Stimulated activated CD8-positive, alpha-beta memory T cell treated with anti-CD3 and anti-CD28 coated beads, Interleukin-12 subunit alpha, Interleukin-12 subunit beta, amount 100 ng/mL, for 4 hours (primary cell): Measurements from ENCODE around the gene HSD17B2.
"Not testable (repeated sequence)": the region's sequence is repeated elsewhere in the genome, so short reads cannot be mapped to it uniquely, and the experiment has no call there.

Experiments
- DNase-seq: peaks from one replicate; pipeline ENCODE4 v3.0.0-alpha.2; 2020; ENCODE audit warnings: low read depth

Gene HSD17B2

DNA sequence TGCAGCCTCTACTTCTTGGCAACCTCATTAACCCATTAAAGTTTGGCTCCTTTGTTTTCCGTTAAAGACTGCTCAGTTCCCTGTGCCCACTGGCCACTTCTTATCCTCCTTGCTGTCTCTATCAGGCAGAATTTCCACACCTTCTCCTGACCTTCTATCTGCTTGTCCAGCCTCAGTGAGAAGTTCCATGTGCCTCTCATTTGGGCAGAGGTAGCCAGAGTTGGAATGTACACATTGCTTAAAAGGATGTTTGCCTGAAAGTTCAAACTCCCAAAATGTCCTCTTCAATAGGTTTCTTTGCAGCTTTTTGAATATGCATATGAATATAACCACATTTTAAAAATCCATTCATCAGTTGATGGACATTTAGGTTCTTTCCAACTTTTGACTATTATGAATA, 47.0 kb downstream of the HSD17B2 start:
- no peak for DNase-seq

DNA sequence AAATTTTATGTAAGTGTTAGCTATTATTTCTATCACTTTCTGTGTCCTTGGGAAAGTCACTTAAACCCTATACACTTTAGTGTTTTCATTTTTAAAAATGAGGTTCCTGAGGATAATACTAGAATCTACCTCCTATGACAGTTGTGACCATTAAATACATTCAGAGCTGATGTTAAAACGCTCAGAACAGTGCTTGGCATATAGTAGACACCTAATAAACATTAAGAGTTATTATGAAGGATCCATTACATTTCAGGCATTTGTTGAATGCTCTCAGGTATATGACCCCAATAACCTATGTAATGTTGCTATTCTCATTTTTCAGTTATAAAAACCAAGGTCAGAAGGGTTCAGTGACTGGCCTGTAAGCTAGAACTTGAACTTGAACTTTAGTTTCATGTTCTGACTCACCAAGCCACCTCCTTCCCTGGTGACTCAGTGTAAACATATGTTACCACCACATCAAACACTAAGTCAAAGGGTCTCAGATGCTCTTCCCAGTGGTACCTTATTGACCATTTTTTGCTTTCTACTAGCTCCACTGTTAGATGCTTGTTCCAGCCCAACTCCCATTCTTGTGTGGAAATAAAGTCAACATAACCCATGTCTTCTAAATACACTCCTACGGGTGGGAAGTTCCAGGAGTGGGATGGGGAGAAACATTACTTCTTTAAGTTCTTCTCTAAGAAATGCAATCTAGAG, 47.6 kb downstream of the HSD17B2 start:
- DNase-seq: no peak

DNA sequence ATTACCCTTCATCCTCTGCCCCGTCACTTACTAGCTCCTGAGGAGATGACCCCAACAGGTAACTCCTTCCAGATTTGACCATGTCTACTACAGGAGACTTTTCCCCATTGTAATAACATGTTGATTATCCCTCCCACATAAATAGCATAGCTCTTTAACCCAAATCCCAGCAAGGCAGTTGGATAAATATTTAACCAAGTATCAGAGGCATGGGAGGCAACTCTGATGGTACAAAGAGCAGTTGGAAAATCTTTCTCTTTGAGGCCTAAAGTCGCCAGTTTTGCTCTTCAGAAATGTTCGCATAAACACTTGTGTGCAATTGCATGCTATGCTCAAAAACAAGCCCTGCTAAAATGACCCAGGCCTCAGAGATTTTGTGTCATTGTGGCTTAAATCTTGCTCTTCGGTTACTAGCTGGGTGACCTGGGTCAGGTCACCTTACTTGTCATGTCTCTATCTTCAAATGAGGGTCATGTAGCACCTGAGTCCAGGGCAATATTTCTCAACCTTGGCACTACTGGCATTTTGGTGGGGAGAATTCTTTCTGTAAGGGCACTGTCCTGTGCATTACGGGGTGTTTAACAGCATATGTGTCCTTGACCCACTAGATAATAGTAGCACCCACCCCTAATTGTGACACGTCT, 48.8 kb downstream of the HSD17B2 start:
- no peak for DNase-seq

DNA sequence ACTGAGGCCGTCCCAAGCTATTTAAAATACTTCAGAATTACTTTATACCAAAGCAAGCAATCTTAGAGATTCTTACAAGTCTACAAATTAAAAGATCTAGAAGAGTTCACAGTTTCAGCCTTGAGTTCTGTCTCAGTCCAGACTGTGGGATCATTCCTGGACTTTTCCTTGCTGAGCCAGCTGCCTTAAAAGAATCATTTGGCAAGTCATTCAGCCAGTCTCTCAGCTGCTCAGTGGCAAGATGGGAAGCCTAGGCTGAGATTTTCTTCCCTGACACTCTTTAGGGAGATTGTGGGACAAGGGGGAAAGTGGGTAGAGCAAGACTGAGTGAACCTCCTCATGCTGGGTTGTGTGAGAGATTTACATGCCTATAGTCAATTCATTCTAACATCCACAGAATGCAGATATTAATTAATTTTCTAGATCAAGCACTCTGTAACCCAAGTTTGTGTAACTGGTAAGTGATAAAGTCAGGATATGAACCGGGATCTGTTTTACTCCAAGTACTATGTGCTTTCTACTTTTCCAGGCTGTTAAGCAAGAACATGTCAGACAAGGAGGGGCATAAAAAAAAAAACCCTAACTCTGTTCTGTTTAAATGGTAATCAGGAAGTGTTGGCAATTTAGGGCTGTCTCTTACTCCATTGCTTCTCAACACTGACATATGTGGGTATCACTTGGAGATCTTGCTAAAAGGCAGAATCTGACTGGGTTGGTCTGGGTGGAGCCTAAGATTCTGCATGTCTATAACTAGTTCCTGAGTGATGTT, 50.1 kb downstream of the HSD17B2 start:
- no peak for DNase-seq

GRCh38 chr16:82088483-82088882, 53.4 kb downstream of the HSD17B2 start:
- DNase-seq: no peak

GRCh38 chr16:82091241-82091640, 56.2 kb downstream of the HSD17B2 start:
- no peak for DNase-seq

- DNase-seq: no peak
These were observed 57.7 kb downstream of the HSD17B2 start for GRCh38 chr16:82092711-82093110.

- no peak for DNase-seq
These were observed 58.7 kb downstream of the HSD17B2 start for GRCh38 chr16:82093666-82094300.

GRCh38 chr16:82094942-82095540, 60.0 kb downstream of the HSD17B2 start:
- no peak for DNase-seq

DNA sequence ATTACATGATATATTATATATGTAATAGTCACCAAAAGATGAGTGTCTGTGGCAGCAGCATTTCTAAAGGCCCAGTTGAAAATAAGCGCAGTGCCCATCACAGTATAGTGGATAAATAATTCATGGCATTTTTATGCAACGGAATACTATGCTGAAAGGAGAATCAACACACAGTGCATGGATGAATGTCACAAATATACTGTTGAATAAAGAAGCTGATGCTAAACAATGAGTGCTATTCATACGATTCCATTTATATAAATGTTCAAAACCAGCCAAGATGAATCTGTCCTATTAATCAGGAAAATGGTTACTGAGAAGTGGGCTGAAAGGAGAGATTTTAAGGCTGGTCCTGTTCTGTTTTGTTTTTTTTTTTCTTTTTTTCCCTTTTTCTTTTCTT, 61.6 kb downstream of the HSD17B2 start:
- no peak for DNase-seq

DNA sequence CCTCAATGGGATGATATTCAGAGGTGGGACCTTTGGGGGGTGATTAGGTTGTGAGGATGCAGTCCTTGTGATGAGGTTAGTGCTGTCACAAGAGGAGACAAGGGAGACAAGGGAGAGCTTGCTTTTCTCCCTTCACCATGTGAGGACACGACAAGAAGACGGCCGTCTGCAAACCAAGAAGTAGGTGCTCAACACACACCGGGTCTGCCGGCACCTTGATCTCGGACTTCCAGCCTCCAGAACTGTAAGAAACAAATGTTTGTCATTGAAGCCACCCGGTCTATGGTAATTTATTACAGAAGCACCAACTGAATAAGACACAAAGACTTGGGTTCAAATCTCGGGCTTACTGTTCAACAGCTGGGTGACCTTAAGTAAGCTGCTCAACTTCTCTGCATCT, 70.1 kb downstream of the HSD17B2 start:
- DNase-seq: no peak

DNA sequence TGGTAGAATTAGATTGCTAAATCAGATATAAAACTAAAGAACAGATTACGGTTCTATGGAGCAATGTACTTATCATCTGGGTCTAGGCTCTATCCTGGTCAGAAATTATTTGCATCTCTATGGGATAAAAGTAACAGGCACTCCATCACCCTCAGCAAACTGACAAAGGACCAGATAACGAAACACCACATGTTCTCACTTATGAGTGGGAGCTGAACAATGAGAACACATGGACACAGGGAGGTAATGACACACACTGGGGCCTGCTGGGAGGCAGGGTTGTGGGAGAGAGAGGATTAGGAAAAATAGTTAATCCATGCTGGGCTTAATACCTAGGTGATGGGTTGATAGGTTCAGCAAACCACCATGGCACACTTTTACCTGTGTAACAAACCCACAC, 73.0 kb downstream of the HSD17B2 start:
- DNase-seq: no peak

DNA sequence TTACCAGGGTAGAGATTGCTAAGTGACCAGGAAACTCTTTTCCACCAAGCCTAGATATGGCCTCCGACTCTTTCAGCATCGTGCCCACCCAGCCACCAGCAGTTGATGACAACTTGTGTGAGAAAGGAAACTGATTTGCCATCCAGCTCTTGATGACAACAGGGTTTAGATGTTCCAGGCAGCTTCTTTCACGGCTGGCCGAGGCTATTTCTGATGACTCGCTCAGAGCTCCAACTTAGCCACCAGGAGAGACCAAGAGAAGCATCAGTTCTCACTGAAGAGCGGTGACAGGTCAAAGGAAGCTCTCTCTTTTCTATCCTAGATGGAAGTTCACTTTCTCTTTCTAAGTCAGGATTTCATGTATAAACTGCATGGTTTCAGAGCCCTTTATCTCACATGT, 73.7 kb downstream of the HSD17B2 start:
- DNase-seq: no peak

- not testable (repeated sequence) for DNase-seq
These were observed 74.2 kb downstream of the HSD17B2 start for GRCh38 chr16:82109266-82109665.

- no peak for DNase-seq
These were observed 76.9 kb downstream of the HSD17B2 start for GRCh38 chr16:82111944-82112343.

DNA sequence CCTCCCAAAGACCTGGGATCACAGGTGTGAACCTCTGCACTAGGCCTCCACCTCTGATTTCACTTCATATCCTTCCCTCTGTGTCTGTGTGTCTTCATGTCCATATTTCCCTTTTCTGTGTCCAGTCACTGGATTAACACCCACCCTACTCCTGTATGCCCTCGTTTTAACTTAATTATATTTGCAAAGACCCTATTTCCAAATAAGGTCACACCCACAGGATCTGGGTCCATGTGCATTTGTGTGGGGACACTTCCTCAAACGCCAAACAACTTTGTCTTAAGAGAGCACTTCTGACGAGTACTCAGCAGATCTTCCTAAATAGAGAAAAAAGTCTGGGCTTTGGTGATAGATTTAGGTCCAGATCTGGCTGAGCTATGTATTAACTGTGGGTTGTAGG, 78.7 kb downstream of the HSD17B2 start:
- no peak for DNase-seq

DNA sequence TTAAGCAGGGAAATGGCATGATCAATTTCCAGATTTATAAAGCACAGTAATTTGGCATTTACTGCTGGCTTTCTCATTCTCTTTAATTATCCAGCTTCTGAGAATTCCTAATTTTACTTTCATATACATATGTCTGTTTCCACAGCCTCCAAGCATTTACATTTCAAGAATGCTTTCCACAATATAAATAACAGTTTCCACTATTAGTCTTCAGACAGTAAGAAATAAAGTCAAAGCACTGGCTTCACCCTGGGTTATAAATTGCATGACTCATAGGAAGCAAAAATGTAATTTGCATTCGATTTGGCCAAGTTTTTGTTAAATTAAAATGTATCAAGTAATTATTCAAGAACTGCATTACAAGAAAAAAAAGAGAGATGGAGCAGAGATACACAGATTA, 81.5 kb downstream of the HSD17B2 start:
- DNase-seq: no peak

DNA sequence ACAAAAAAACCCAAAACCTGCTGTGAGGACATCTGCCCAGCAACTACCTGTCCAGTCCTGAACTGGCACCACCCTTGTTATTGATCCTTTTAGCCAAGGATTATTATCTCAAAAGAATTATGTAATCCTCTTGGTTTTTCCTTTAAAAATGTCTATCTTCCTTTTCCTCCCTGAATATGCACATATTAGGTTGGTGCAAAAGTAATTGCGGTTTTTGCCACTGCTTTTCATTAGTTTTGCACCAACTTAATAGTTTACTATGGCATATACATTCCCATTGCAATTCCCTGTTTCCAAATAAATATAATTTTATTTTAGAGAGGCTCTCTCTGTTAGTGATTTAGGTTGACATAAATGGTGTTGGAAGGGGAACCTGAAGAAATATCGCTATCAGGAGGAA, 83.7 kb downstream of the HSD17B2 start:
- DNase-seq: no peak

GRCh38 chr16:82119405-82119804, 84.4 kb downstream of the HSD17B2 start:
- no peak for DNase-seq

GRCh38 chr16:82124651-82125050, 89.6 kb downstream of the HSD17B2 start:
- no peak for DNase-seq

GRCh38 chr16:82129881-82130280, 94.8 kb downstream of the HSD17B2 start:
- no peak for DNase-seq

DNA sequence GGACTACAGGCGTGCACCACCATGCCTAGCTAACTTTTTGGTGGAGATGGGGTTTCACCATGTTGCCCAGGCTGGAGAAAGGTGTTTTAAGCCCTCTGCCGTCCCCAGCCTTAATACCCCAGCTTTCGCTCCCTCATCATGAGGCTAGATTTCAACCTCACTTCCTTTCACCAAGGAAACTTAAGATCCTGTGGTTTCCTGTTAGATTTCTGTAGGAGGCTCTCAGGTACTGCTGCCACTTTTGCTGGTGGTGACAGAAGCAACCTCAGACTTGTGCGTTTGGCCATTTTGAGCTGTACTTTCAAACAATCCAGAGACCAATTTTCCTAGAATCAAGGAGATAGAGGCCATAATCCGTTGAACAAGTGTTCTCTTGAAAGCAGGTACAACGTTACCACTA, 98.7 kb downstream of the HSD17B2 start:
- DNase-seq: no peak
